GM19240 (cell line): ENCODE measurements around the gene PRODH2.
"Not testable (repeated sequence)": the region's sequence is repeated elsewhere in the genome, so short reads cannot be mapped to it uniquely, and the experiment has no call there.

ENCODE experiments used
- DNase-seq: peaks from one replicate; pipeline ENCODE4 v3.0.0; 2011; ENCODE audit warnings: low spot score; ENCODE audit not compliant: insufficient read length

Gene PRODH2

DNA sequence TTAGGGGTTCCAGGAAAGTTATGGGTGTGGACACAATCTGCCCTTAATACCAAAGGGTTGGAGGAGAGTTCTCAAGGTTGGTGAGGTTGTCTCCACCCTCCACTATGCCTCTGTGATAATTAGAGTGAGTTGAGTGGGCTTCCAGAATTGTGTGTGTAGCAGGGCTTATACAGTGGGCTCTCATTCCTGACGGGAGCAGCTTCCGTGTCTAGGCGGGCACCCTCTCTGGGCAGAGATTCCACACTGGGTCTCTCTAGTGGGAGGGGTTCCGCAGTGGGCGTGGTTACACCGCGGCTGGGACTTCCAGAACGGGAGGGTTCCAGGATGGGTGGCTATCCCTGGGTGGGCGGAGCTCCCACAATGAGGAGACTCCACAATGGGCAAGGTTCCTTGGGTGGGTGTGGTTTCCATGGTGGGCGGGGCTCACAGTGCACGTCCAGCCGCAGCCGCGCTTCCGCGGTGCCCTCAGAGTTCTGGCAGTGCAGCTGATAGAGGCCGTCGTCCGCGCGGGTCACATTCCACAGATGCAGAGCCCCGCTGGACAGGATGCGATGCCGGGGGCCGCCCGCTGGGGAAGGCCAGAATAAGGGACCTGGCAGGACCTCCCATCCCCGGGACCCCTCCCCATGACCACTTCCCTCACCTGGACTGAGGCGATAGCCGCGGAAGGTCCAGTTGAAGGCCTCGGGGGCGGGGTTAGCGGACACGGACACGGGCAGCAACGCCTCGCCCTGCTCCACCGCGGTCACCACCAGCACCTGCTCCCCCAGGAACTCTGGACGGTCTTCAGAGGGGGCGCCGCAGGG lies 31.2 kb upstream of the PRODH2 start:
- DNase-seq, result no peak

DNA sequence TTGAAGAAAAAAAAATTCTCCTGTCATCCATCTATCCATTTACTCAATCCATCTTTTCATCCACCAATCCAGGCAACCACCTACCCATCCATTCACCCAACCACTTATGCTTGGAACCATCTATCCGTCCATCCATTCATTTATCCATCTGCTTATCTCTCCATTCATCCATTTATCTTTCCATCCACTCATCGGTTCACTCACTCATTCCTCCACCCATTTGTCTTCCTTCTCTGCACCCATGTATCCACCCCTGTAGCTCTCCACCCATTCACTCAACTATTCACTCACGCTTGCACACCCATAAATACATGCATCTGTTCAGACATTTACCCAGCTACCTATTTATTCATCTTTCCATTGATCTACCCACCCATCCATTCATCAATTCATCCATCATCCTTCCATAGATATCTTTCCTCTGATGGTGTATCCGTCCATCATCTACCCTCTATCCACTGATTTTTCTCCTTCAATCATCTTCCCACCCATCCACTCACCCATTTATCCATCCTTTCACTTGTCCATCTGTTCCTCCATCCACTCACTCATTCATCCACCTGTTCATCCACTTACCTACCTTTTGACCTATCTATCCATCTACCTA lies 30.1 kb upstream of the PRODH2 start:
- DNase-seq, result no peak

DNA sequence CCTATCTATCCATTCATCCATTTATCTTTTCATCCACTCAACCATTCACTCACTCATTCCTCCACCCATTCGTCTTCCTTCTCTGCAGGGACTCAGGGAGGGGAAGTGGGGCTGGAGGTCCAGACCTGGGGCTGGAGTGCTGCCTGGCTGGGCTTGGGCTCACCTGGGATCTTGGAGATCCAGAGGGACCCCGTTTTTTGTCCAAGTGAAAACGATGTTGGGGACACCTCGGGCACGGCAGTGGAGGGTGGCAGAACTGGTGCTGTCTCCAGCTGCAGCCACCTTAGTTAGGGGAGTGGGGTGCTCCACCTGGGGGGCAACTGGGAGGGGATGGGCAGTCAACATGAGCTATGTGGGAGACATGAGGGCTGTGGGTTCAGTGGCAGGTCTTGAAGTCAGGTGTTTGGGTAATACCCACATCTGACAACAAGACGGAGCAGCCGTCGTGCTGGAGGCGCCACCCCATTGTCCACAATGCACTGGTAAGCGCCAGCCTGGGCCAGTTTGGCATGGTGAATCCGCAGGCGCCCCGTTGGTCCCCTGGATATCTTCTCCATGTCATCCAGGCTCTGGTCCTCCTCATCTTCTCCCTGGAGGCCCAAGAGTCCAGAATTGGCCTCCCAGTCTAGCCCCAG lies 29.4 kb upstream of the PRODH2 start:
- DNase-seq, result no peak

DNA sequence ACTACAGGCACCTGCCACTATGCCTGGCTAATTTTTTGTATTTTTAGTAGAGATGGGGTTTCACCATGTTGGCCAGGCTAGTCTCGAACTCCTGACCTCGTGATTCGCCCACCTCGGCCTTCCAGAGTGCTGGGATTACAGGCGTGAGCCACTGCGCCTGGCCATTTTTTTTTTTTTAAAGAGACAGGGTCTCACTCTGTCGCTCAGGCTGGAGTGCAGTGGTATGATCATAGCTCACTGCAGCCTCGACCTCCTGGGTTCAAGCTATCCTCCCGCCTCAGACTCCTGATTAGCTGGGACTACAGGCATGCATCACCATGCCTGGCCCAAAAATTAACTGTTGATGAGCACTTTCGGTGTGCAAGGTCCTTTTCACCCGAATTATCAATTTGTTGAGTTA lies 23.5 kb upstream of the PRODH2 start:
- DNase-seq, result not testable (repeated sequence)

DNA sequence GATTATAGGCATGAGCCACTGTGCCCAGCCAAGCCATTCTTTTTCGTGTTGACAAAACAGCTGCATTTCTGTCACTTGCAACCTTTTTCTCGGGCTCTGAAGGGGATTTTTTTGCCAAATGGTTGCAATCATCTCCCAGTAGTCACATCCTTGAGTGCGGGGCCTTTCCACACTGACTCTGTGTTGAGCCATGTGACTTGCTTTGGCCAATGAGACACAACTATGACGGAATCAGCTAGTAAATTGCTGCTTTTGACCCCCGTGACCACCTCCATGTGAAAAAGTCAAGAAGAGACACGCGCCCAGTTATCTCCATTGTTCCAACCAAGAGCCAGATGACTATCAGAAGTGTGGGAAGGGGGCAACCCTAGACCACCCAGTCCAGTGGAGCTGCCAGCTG lies 21.3 kb upstream of the PRODH2 start:
- DNase-seq, result no peak

DNA sequence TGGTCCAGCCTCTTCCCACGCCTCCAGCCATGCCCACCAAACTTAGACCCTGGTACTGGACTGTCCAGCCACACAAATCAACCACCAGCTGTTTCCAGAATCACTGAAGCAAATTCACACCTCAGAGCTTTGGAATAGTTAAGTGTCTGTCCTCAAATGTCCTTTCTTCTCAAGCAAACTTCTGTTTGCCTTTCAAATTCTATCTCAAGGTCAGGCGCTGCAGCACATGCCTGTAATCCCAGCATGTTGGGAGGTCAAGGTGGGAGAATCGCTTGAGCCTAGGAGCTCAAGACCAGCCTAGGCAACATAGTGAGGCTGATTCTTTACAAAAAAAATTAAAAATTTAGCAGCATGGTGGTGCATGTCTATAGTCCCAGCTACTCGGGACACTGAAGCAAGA lies 19.4 kb upstream of the PRODH2 start:
- no peak for DNase-seq

DNA sequence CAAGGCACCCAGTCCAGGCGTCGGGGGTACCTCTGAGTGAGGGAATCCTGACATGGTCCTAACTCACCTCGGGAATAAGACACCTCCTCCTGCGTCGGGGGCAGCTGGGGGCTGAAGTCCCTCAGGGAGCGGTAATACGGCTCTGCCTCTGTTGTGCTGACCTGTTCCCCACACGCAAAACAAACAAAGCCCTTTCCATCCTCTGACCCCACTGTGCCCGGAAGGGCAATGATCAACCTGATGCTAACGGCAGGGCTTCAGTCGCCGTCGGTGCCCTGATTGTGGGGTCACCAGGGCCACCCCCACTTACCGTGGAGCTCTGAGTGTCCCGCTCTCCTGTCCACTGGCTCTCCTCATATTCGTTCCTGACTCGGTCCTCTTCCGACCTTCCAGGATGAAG lies 18.3 kb upstream of the PRODH2 start:
- DNase-seq, result no peak

DNA sequence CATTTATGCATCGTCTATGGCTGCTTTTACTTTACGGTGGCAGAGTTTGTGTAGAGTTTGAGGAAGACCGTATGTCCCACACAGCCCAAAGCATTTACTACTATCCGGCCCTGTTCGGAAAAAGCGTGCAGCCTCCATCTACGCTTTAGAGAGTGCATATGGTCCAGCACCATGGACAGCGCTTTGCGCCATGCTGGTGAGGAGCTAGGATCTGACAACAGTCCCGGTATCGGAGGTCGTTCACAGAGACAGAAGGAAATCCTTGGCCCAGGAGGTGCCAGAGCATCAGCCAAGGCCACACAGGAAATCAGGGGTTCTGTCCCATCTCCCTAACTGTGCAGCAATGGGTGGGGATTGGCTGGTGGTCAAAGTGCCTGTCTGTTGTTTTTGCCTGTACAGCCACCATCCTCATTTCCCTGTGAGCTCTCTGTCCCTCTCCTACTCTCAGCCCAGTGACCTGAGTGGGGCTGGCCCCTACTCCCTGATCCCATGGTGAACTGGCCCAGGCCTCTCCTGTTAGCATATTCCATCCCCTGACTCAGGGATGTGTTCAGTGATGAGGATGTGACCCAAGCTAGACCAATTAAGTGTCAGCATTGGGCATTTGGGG lies 16.2 kb upstream of the PRODH2 start:
- peak; percentile 53 for DNase-seq

DNA sequence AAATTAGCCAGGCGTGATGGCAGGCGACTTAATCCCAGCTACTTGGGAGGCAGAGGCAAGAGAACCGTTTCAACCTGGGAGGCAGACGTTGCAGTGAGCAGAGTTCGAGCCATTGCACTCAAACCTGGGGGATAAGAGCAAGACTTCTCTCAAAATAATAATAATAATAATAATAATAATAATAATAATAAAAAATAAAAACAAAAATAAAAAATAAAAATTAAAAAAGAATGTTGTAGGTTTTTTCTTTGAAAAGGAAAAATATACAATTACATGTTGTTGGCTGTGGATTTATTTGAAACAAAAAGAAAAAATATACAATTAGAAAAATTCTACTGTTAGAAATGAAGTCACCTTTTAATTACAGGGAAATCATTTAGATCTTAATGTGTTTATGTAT lies 11.5 kb upstream of the PRODH2 start:
- DNase-seq, result no peak

DNA sequence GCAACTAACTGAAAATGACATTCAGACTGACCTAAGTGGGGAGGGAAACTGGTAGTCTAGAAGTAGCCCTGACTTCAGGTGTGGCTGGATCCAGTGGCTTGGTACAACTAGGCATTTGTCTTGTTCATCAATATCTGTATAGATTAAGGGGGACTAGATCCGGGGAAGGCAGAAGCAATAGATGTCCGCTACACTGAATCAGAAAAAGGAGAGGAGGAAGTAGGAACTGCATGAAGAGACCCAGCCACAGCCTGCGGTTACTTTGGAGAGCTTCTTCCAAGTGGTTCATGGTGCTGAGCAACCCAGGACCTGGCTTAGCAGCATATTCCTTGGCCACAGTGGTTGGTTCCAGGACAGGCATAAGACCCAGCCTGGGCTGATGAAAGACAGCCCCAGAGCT lies 9.9 kb upstream of the PRODH2 start:
- DNase-seq, result no peak

DNA sequence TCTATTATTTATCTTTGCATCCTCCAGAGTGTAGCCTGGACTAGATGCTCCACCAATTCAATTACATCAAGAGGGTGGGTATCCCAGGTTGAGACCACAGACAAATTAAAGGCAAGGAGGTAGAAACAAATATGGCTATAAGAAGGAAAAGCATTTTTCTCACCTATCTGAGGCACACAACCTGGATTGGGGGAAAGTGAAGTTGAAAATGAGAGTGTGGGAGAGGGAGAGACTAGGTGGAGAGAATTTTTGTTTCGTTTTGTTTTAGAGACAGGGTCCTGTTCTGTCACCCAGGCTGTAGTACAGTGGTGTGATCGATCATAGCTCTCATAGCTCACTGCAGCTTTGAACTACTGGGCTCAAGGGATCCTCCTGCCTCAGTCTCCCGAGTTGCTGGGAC lies 5.8 kb upstream of the PRODH2 start:
- DNase-seq, result no peak

DNA sequence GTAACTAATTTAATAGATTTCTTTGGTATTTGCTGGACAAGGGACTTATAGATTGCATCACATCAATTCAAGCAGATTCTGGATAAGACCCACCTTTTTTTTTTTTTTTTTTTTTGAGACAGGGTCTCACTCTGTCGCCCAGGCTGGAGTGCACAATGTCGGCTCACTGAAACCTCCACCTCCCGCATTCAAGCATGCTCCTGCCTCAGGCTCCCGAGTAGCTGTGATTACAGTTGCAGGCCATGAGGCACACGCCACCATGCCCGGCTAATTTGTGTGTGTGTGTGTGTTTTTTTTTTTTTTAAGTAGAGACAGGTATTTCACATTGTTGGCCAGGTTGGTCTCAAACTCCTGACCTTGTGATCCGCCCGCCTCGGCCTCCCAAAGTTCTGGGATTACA lies 4.2 kb upstream of the PRODH2 start:
- no peak for DNase-seq

DNA sequence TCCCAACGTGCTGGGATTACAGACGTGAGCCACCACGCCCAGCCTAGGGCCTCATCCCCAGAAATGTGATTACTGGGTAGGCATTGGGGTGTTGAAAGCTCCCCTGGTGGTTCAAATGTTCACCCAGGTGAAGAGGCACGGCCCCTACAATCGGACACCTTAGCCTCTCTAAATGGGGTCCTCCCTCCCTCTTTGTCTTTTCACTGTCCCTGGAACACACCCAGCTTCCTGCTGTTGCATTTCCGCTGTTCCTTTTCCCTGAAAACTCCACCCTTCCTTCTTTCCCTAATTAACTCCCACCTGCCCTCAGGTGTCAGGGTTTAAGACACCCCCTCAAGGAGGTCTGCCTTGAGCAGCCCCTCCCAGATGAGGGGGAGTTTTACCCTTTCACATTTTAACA lies 3.6 kb upstream of the PRODH2 start:
- DNase-seq, result no peak

DNA sequence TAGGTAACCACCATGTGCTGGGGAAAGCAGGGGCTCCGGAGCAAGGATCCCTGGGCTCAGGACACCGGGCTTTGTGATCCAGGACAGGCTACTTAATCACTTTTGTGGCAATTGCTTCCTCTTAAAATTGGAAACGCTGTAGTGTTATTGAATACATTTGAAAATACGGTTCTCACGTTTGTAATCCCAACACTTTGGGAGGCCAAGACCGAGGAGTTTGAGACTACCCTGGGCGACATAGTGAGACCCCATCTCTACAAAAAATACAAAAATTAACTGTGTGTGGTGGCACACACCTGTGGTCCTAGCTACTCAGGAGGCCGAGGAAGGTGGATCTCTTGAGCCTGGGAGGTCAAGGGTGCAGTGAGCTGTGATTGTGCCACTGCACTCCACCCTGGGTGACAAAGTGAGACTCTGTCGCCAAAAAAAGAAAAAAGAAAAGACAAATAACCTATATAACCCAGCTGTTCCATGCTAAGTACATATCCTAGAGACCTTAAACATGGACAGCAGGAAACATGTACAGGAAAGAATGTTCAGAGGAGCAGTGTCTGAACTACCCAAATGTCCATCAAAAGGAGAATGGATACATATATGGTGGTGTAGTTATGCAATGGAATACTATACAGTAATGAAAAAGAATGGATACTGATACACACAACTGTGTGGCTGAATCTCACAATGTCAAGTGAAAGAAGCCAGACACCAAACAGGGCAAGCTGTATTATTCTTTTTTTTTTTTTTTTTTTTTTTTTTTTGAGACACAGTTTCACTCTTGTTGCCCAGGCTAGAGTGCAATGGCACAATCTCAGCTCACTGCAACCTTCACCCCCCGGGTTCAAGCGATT lies 622 bp upstream of the PRODH2 start:
- DNase-seq, result no peak

DNA sequence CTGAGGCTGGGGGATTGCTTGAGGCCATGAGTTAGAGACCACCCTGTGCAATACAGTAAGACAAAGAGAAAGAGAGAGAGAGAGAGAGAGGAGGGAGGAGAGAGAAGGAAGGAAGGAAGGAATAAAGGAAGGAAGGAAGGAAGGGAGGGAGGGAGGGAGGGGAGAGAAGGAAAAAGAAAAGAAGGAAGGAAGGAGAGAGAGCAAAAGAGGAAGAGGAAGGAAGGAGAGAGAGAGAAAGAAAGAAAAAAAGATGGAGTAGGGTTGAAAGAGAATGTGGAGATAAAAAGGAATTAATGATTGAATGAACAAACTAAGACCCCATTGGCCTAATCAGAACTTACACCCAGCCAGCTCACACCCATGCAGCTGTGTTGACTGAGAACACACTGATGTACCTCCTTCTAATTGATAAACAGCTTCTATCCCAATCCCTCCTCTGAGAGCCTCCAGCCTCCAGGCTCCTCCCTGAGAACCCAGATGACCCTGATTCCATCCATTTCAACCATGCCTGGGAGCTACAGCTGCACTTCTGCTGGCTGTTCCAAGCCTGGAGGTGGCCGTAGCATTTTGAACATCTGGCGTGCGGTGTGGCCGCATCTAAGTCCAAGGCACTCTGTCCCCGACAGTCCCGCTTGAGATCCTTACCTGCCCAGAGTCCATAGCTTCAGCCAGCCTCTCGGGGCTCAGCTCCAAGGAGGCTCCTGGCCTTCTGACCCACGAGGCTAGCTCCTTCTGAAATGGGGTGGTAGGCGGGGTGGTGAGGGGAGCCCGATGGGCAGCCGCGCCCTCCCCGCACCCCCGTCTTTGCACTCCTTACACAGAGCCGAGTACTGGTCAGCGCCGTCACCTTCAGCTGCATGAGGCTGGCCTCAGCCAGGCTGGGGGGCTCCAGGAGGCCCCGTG lies 1.1 kb downstream of the PRODH2 start:
- no peak for DNase-seq

DNA sequence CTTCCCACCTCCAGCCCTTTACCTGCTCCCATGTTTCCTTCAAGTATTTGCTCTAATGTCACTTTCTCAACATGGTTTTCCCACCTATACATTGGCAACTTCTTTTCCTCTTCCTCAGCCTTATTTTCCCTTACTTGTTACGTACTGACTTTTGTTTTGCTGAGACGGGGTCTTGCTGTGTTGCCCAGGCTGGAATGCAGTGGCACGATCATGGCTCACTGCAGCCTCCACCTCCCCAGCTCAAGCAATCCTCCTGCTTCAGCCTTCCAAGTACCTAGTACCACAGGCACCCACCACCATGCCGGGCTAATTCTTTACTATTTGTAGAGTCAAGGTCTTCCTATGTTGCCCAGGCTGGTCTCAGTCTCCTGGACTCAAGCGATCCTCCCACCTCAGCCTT lies 5.0 kb downstream of the PRODH2 start:
- no peak for DNase-seq

DNA sequence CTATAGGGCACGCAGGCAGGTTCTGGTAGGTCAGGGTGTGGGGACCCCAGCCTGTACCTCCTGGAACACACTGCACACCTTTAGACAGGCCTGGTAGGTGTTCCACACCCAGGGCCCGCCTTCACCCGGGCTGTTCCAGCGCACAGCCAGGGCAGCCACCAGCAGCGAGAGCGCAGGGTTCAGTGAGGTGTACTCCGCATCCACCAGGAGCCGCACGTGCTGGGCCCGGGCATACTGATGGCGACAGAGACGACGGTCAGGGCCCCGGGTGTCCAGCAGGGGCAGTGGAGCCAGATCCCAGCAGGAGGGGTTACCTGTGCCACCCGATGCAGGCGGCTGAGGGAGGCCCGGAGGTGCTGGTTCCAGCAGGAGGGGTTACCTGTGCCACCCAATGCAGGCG lies 6.0 kb downstream of the PRODH2 start:
- DNase-seq, result no peak

DNA sequence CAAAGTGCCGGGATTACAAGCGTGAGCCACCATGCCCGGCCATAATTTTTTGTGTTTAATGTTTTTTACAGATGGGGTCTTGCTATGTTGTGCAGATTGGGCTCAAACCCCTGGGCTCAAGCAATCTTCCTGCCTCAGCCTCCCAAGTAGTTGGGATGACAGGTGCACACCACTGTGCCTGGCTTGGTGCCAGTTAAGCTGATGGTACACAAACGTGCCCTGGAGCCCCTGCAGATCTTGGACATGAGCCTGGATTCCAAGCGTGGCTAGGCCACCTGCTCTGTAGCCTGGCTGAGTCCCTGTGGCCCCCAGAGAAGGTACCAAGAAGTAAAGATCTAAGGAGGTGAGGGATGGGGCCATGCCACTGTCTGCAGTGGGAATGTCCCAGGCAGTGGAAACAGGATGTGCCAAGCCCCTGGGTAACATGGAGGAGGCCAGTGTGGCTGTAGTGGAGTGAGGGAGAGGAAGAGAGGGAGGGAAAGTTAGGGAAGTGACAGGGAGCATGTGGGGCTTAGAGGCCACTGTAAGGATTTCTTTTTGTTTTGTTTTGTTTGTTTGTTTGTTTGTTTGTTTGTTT lies 7.0 kb downstream of the PRODH2 start:
- no peak for DNase-seq

DNA sequence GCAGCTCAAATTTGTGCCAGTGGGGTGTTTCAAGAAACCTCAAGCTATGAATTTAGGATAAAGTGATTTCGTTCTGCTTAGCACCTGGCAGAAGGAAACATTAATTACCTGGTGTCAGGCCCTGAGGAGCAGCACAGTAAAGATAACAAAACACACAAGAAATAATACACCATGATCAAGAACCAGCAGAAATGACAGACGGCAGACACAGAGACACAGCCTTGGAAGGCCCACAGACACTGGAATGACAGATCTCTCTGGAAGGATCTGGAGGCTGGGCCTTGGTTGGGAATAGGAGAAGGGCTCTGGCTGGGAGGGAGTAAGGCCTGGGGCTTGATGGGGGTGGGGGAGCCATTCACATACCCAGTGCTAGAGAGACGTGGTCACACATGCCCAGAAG lies 10.8 kb downstream of the PRODH2 start:
- no peak for DNase-seq

DNA sequence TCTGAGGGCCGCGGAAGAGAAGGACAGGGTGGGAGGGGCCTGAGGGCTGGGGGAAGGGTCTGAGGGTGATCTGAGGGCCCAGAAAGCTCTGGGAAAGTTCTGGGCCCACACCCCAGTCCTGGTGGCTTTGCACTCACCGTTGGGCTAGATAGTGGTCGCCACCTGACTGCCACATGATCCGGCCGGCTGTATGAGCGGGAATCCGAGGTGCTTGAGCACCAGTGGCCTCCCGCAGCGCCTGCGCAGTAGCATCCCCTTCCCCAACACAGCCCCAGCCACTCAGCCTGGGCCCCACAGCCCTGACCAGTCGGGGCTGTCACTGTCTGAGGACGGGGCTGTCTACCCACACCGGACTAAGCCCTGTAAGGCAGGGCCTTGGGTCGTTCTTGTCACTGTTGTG lies 15.0 kb downstream of the PRODH2 start:
- DNase-seq, result no peak
